H9 (cell line): ENCODE measurements around the gene RPUSD3. TPM values are rescaled to one million over a fixed set of nuclear protein-coding genes. Genes with fewer than 3 reads are reported as not detected.

Experiments used
- DNase-seq: peaks from one replicate; pipeline ENCODE4 v3.0.0-alpha.2; 2017
- H2AFZ ChIP-seq: one replicate; pipeline ENCODE4 v1.6.1; 2013; ENCODE audit warnings: mild to moderate bottlenecking, low read length, control low read depth, moderate library complexity
- H2AK5ac ChIP-seq: 2 replicates; pipeline ENCODE4 v1.6.1; 2013; ENCODE audit warnings: low read length, control low read depth, mixed read lengths; ENCODE audit not compliant: insufficient read length
- H2BK120ac ChIP-seq: one replicate; pipeline ENCODE4 v1.6.1; 2013; ENCODE audit warnings: low read depth, mild to moderate bottlenecking, low read length, control low read depth, inconsistent platforms; ENCODE audit not compliant: poor library complexity, severe bottlenecking
- H2BK12ac ChIP-seq: 2 replicates; pipeline ENCODE4 v1.6.1; 2013; ENCODE audit warnings: low read length, control low read depth, mixed read lengths, low read depth; ENCODE audit not compliant: insufficient read length
- H2BK15ac ChIP-seq: 2 replicates; pipeline ENCODE4 v1.6.1; 2013; ENCODE audit warnings: low read depth, low read length, control low read depth
- H2BK20ac ChIP-seq: one replicate; pipeline ENCODE4 v1.6.1; 2013; ENCODE audit warnings: low read depth, mild to moderate bottlenecking, low read length, control low read depth, inconsistent platforms; ENCODE audit not compliant: poor library complexity, severe bottlenecking
- H2BK5ac ChIP-seq: 2 replicates; pipeline ENCODE4 v1.6.1; 2013; ENCODE audit warnings: low read length, control low read depth, mixed read lengths; ENCODE audit not compliant: insufficient read length
- H3K14ac ChIP-seq: 2 replicates; pipeline ENCODE4 v1.6.1; 2013; ENCODE audit warnings: low read length, control low read depth; ENCODE audit not compliant: insufficient read depth
- H3K18ac ChIP-seq: 2 replicates; pipeline ENCODE4 v1.6.1; 2013; ENCODE audit warnings: low read depth, mild to moderate bottlenecking, mixed read lengths, low read length, control low read depth; ENCODE audit not compliant: insufficient read length
- H3K23ac ChIP-seq: 2 replicates; pipeline ENCODE4 v1.6.1; 2013; ENCODE audit warnings: low read length, control low read depth, mixed read lengths, low read depth; ENCODE audit not compliant: insufficient read length
- H3K23me2 ChIP-seq: 2 replicates; pipeline ENCODE4 v1.6.1; 2013; ENCODE audit warnings: low read depth, mild to moderate bottlenecking, mixed read lengths, low read length, control low read depth; ENCODE audit not compliant: insufficient read length, poor library complexity, severe bottlenecking
- H3K27ac ChIP-seq: 2 replicates; pipeline ENCODE4 v1.5.1; 2013; ENCODE audit warnings: low read length, control low read depth, mixed read lengths, low read depth; ENCODE audit not compliant: insufficient read length
- H3K27me3 ChIP-seq: 2 replicates; pipeline ENCODE4 v1.6.1; 2013; ENCODE audit warnings: low read length, control low read depth, inconsistent platforms; ENCODE audit not compliant: insufficient read depth
- H3K4ac ChIP-seq: 2 replicates; pipeline ENCODE4 v1.6.1; 2013; ENCODE audit warnings: low read depth, mild to moderate bottlenecking, control low read depth, inconsistent platforms, low read length, moderate library complexity
- H3K4me1 ChIP-seq: 2 replicates; pipeline ENCODE4 v1.6.1; 2013; ENCODE audit warnings: low read length, control low read depth, inconsistent platforms; ENCODE audit not compliant: insufficient read depth
- H3K4me2 ChIP-seq: 2 replicates; pipeline ENCODE4 v1.6.1; 2013; ENCODE audit warnings: low read length, control low read depth, mixed read lengths; ENCODE audit not compliant: insufficient read length, insufficient read depth
- H3K56ac ChIP-seq: 2 replicates; pipeline ENCODE4 v1.6.1; 2013; ENCODE audit warnings: low read depth, mild to moderate bottlenecking, mixed read lengths, low read length, control low read depth; ENCODE audit not compliant: insufficient read length
- H3K79me1 ChIP-seq: 2 replicates; pipeline ENCODE4 v1.6.1; 2013; ENCODE audit warnings: low read depth, mild to moderate bottlenecking, moderate library complexity, low read length, control low read depth, inconsistent platforms; ENCODE audit not compliant: insufficient read depth, poor library complexity, severe bottlenecking
- H3K79me2 ChIP-seq: 2 replicates; pipeline ENCODE4 v1.6.1; 2013; ENCODE audit warnings: low read length, control low read depth, inconsistent platforms; ENCODE audit not compliant: insufficient read depth
- H3K9ac ChIP-seq: 2 replicates; pipeline ENCODE4 v1.6.1; 2013; ENCODE audit warnings: low read length, control low read depth, mixed read lengths; ENCODE audit not compliant: insufficient read length; ENCODE audit errors: extremely low read depth
- H3K9me3 ChIP-seq: one replicate; pipeline ENCODE4 v1.6.1; 2013; ENCODE audit warnings: low read depth, low read length, inconsistent platforms; ENCODE audit not compliant: control insufficient read depth
- H3T11ph ChIP-seq: one replicate; pipeline ENCODE4 v1.6.1; 2013; ENCODE audit warnings: mild to moderate bottlenecking, low read length, control low read depth, inconsistent platforms
- H4K20me1 ChIP-seq: one replicate; pipeline ENCODE4 v1.6.1; 2013; ENCODE audit not compliant: control insufficient read depth, insufficient read length, insufficient read depth
- H4K5ac ChIP-seq: 2 replicates; pipeline ENCODE4 v1.6.1; 2013; ENCODE audit warnings: low read depth, mild to moderate bottlenecking, mixed read lengths, low read length, control low read depth; ENCODE audit not compliant: insufficient read length
- H4K8ac ChIP-seq: replicated peaks from 2 replicates; pipeline ENCODE4 v1.6.1; 2013; ENCODE audit warnings: low read length, control low read depth, mixed read lengths, low read depth; ENCODE audit not compliant: insufficient read length
- H4K91ac ChIP-seq: 2 replicates; pipeline ENCODE4 v1.6.1; 2013; ENCODE audit warnings: low read depth, mild to moderate bottlenecking, moderate library complexity, mixed read lengths, low read length, control low read depth; ENCODE audit not compliant: insufficient read length
- H3K27ac Mint-ChIP-seq, 3 experiments: 2 replicates in 2 of 3; 3 replicates in 1 of 3; pipeline ENCODE4 v1.8.0; 2020 to 2021; ENCODE audit warnings: mixed read lengths in 3 of 3, mild to moderate bottlenecking in 1 of 3, moderate library complexity in 1 of 3
- H3K27me3 Mint-ChIP-seq: 2 replicates; pipeline ENCODE4 v1.8.0; 2021; ENCODE audit warnings: low read depth, mild to moderate bottlenecking, moderate library complexity, mixed read lengths
- H3K36me3 Mint-ChIP-seq, 3 experiments: 2 replicates in 2 of 3; 3 replicates in 1 of 3; pipeline ENCODE4 v1.8.0; 2020 to 2021; ENCODE audit warnings: low read depth in 3 of 3, mixed read lengths in 3 of 3; ENCODE audit not compliant: insufficient read depth in 1 of 3
- H3K4me1 Mint-ChIP-seq, 2 experiments: 2 replicates each; pipeline ENCODE4 v1.8.0; 2020; ENCODE audit warnings: mixed read lengths in 2 of 2
- H3K4me3 Mint-ChIP-seq, 2 experiments: 2 replicates in 1 of 2; 3 replicates in 1 of 2; pipeline ENCODE4 v1.8.0; 2020 to 2021; ENCODE audit warnings: mild to moderate bottlenecking in 2 of 2, mixed read lengths in 2 of 2, moderate library complexity in 1 of 2
- H3K9me3 Mint-ChIP-seq, 2 experiments: 2 replicates in 1 of 2; 3 replicates in 1 of 2; pipeline ENCODE4 v1.8.0; 2020; ENCODE audit warnings: mild to moderate bottlenecking in 2 of 2, mixed read lengths in 2 of 2, moderate library complexity in 1 of 2
- CTCF ChIP-seq: fragments of 200-600 bp; sonication (generic); conservative IDR thresholded peaks from 3 replicates; pipeline ENCODE4 v1.8.0; 2021; ENCODE audit warnings: antibody characterized with exemption, mild to moderate bottlenecking
- WGBS: extraction: QIAGEN DNeasy Blood & Tissue Kit; methylation state at CpG from one replicate; pipeline ENCODE4 v1.1.7; 2013; ENCODE audit warnings: missing lambda C conversion rate, low lambda C conversion rate, mixed read lengths; ENCODE audit not compliant: insufficient read length; ENCODE audit errors: extremely low coverage; 5-methylcytosine and 5-hydroxymethylcytosine counted together
- total RNA-seq: library from RNA; stranded (reverse); gene quantifications from 2 replicates; pipeline ENCODE4 v1.2.1, GENCODE V29; 2021

RPUSD3 gene
- total RNA-seq, 1 experiment from 2014 or later, result 59.5 TPM

- no peak overlapping the region for H3K23ac ChIP-seq
- H3K9me3 ChIP-seq, result no peaks in the 10 kb centered on the region
- no peak overlapping the region for H4K8ac ChIP-seq
- H2AFZ ChIP-seq, result no peak overlapping the region
- no peaks in the 10 kb centered on the region for H3K4me1 ChIP-seq
- H2AK5ac ChIP-seq, result no peak overlapping the region
- no peak overlapping the region for H2BK20ac ChIP-seq
- no peak overlapping the region for H3K27ac ChIP-seq
- H3K79me2 ChIP-seq, result no peaks in the 10 kb centered on the region
- H3K23me2 ChIP-seq, result peaks cover 5% of the 10 kb centered on the region
- WGBS, result no CpG with 5 or more reads among the region's 12 CpGs
- H4K91ac ChIP-seq, result no peak overlapping the region
- no peak overlapping the region for H3K4me3 Mint-ChIP-seq
- H3T11ph ChIP-seq, result no peak overlapping the region
- peaks cover 26% of the 10 kb centered on the region for H3K27me3 Mint-ChIP-seq
- no peaks in the 10 kb centered on the region; the same call in none of the 2 replicates for H3K27me3 ChIP-seq
- no peak for TF ChIP-seq CTCF
- no peak overlapping the region for H2BK120ac ChIP-seq
- no peak overlapping the region for H3K27ac Mint-ChIP-seq
- no peak overlapping the region for H3K56ac ChIP-seq
- no peaks in the 10 kb centered on the region for H3K79me1 ChIP-seq
- H3K14ac ChIP-seq, result no peak overlapping the region
- no peak overlapping the region for H2BK5ac ChIP-seq
- H3K36me3 Mint-ChIP-seq, result no peaks in the 10 kb centered on the region
- H3K4ac ChIP-seq, result no peak overlapping the region
- no peak overlapping the region for H2BK15ac ChIP-seq
- no peak for DNase-seq
- H3K9ac ChIP-seq, result no peak overlapping the region
- no peak overlapping the region for H4K5ac ChIP-seq
- peaks cover 20 to 36% of the 10 kb centered on the region in 2 experiments for H3K4me1 Mint-ChIP-seq
- H4K20me1 ChIP-seq, result no peaks in the 10 kb centered on the region
- H3K4me2 ChIP-seq, result no peak overlapping the region
- no peak overlapping the region for H3K18ac ChIP-seq
- H2BK12ac ChIP-seq, result no peak overlapping the region
- H3K9me3 Mint-ChIP-seq, result no peaks in the 10 kb centered on the region
These were observed 15.8 kb upstream of the RPUSD3 start for GRCh38 chr3:9859530-9860025.
